Mesodermal cell (in vitro differentiated cells): Measurements from ENCODE around the gene YPEL4.

Experiments used
- H3K27ac ChIP-seq: 2 replicates; pipeline ENCODE4 v1.7.0; 2013; ENCODE audit warnings: mild to moderate bottlenecking, low read depth, low read length, moderate library complexity; ENCODE audit not compliant: severe bottlenecking
- H3K36me3 ChIP-seq: 2 replicates; pipeline ENCODE4 v1.7.1; 2013; ENCODE audit warnings: mild to moderate bottlenecking, low read length, moderate library complexity; ENCODE audit not compliant: control insufficient read depth, insufficient read depth
- H3K4me1 ChIP-seq: one replicate; pipeline ENCODE4 v1.7.1; 2013; ENCODE audit warnings: mild to moderate bottlenecking, low read length; ENCODE audit not compliant: insufficient read depth, control insufficient read depth, poor library complexity, severe bottlenecking
- H3K4me3 ChIP-seq: 2 replicates; pipeline ENCODE4 v1.7.0; 2013; ENCODE audit warnings: low read length, control low read depth, mild to moderate bottlenecking; ENCODE audit not compliant: insufficient read depth, poor library complexity, severe bottlenecking; ENCODE audit errors: extremely low read depth
- H3K9me3 ChIP-seq: 2 replicates; pipeline ENCODE4 v1.7.1; 2013; ENCODE audit warnings: mild to moderate bottlenecking, low read length, moderate library complexity; ENCODE audit not compliant: control insufficient read depth
- WGBS, 2 experiments: methylation state at CpG; one replicate each; pipeline ENCODE4 v1.1.5; 2013; ENCODE audit warnings: missing lambda C conversion rate in 2 of 2; ENCODE audit not compliant: insufficient coverage in 2 of 2; 5-methylcytosine and 5-hydroxymethylcytosine counted together

The YPEL4 gene

GRCh38 chr11:57632116-57632515 lies 17.6 kb downstream of the YPEL4 start:
- WGBS, 2 experiments = 95 to 100% methylated on average over 4 of the region's 5 CpGs
- Histone ChIP-seq H3K36me3 (no peaks in the 10 kb centered on the region), H3K4me3 (no peak overlapping the region), H3K9me3 (no peaks in the 10 kb centered on the region), H3K4me1 (peaks cover 3% of the 10 kb centered on the region), H3K27ac (no peak overlapping the region)

GRCh38 chr11:57630171-57630570 lies 19.5 kb downstream of the YPEL4 start:
- H3K27ac ChIP-seq = no peak overlapping the region
- no peaks in the 10 kb centered on the region for H3K4me1 ChIP-seq
- peaks cover 3% of the 10 kb centered on the region for H3K9me3 ChIP-seq
- no peak overlapping the region for H3K4me3 ChIP-seq
- no peaks in the 10 kb centered on the region for H3K36me3 ChIP-seq
- 90 to 93% methylated on average over 1 to 2 of the region's 2 CpGs for WGBS, 2 experiments

GRCh38 chr11:57626895-57627294 lies 22.8 kb downstream of the YPEL4 start:
- WGBS, 2 experiments = 83 to 86% methylated on average over 1 of the region's 1 CpG

GRCh38 chr11:57624864-57625263 lies 24.8 kb downstream of the YPEL4 start:
- 100% methylated on average over 1 of the region's 2 CpGs; no CpG with 5 or more reads in 1 of the 2 experiments for WGBS, 2 experiments
- Histone ChIP-seq H3K4me1 (no peaks in the 10 kb centered on the region), H3K36me3 (no peaks in the 10 kb centered on the region), H3K4me3 (no peak overlapping the region), H3K27ac (no peak overlapping the region), H3K9me3 (peaks cover 4% of the 10 kb centered on the region)

More at GRCh38 chr11:57626895-57627294, 22.8 kb downstream of the YPEL4 start:
- Histone ChIP-seq H3K9me3 (peaks cover 3% of the 10 kb centered on the region), H3K4me1 (no peaks in the 10 kb centered on the region), H3K36me3 (no peaks in the 10 kb centered on the region), H3K4me3 (no peak overlapping the region), H3K27ac (no peak overlapping the region)

GRCh38 chr11:57622263-57622662 lies 27.4 kb downstream of the YPEL4 start:
- no peak overlapping the region for H3K4me3 ChIP-seq
- no peak overlapping the region for H3K27ac ChIP-seq
- WGBS, 2 experiments = 53 to 59% methylated on average over 2 to 3 of the region's 3 CpGs
- H3K4me1 ChIP-seq = no peaks in the 10 kb centered on the region
- no peaks in the 10 kb centered on the region for H3K36me3 ChIP-seq
- H3K9me3 ChIP-seq = peaks cover 12% of the 10 kb centered on the region

GRCh38 chr11:57620467-57620866 lies 29.2 kb downstream of the YPEL4 start:
- no peaks in the 10 kb centered on the region for H3K36me3 ChIP-seq
- H3K4me3 ChIP-seq = no peak overlapping the region
- H3K4me1 ChIP-seq = no peaks in the 10 kb centered on the region
- peaks cover 9% of the 10 kb centered on the region for H3K9me3 ChIP-seq
- H3K27ac ChIP-seq = no peak overlapping the region

- WGBS, 2 experiments = 86 to 93% methylated on average over 1 to 2 of the region's 2 CpGs
- H3K27ac ChIP-seq = no peak overlapping the region
- H3K4me3 ChIP-seq = no peak overlapping the region
- H3K36me3 ChIP-seq = peaks cover 11% of the 10 kb centered on the region
- H3K4me1 ChIP-seq = no peaks in the 10 kb centered on the region
- H3K9me3 ChIP-seq = peaks cover 9% of the 10 kb centered on the region
These were observed 30.4 kb downstream of the YPEL4 start for GRCh38 chr11:57619331-57619730.

GRCh38 chr11:57618438-57618837 lies 31.3 kb downstream of the YPEL4 start:
- no peak overlapping the region for H3K27ac ChIP-seq
- H3K36me3 ChIP-seq = peaks cover 18% of the 10 kb centered on the region
- H3K4me3 ChIP-seq = no peak overlapping the region
- peaks cover 2% of the 10 kb centered on the region for H3K4me1 ChIP-seq
- peaks cover 9% of the 10 kb centered on the region for H3K9me3 ChIP-seq
- 75 to 100% methylated on average over 1 to 2 of the region's 2 CpGs for WGBS, 2 experiments

GRCh38 chr11:57616595-57616994 lies 33.1 kb downstream of the YPEL4 start:
- peaks cover 31% of the 10 kb centered on the region for H3K36me3 ChIP-seq
- H3K4me3 ChIP-seq = no peak overlapping the region
- WGBS, 2 experiments = 94 to 100% methylated on average over 2 to 3 of the region's 3 CpGs
- H3K9me3 ChIP-seq = peaks cover 9% of the 10 kb centered on the region
- H3K4me1 ChIP-seq = peaks cover 4% of the 10 kb centered on the region
- no peak overlapping the region for H3K27ac ChIP-seq

GRCh38 chr11:57615308-57615707 lies 34.4 kb downstream of the YPEL4 start:
- 78 to 100% methylated on average over 1 of the region's 1 CpG for WGBS, 2 experiments
- Histone ChIP-seq H3K9me3 (peaks cover 9% of the 10 kb centered on the region), H3K36me3 (peaks cover 40% of the 10 kb centered on the region), H3K4me3 (no peak overlapping the region), H3K4me1 (peaks cover 4% of the 10 kb centered on the region), H3K27ac (no peak overlapping the region)

GRCh38 chr11:57614234-57614772 lies 35.4 kb downstream of the YPEL4 start:
- no peak overlapping the region for H3K4me3 ChIP-seq
- 79 to 84% methylated on average over 10 of the region's 10 CpGs for WGBS, 2 experiments
- peaks cover 47% of the 10 kb centered on the region for H3K36me3 ChIP-seq
- H3K4me1 ChIP-seq = peaks cover 4% of the 10 kb centered on the region
- H3K9me3 ChIP-seq = peaks cover 2% of the 10 kb centered on the region
- no peak overlapping the region for H3K27ac ChIP-seq
